ENCODE results near the gene ASB4.

ASB4 gene, protein sequence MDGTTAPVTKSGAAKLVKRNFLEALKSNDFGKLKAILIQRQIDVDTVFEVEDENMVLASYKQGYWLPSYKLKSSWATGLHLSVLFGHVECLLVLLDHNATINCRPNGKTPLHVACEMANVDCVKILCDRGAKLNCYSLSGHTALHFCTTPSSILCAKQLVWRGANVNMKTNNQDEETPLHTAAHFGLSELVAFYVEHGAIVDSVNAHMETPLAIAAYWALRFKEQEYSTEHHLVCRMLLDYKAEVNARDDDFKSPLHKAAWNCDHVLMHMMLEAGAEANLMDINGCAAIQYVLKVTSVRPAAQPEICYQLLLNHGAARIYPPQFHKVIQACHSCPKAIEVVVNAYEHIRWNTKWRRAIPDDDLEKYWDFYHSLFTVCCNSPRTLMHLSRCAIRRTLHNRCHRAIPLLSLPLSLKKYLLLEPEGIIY
- long read RNA-seq, partial matches to known transcripts = 0 of 1 reads
- long read RNA-seq, other reads (novel, unspliced or antisense) = 1 of 1 reads

DNA sequence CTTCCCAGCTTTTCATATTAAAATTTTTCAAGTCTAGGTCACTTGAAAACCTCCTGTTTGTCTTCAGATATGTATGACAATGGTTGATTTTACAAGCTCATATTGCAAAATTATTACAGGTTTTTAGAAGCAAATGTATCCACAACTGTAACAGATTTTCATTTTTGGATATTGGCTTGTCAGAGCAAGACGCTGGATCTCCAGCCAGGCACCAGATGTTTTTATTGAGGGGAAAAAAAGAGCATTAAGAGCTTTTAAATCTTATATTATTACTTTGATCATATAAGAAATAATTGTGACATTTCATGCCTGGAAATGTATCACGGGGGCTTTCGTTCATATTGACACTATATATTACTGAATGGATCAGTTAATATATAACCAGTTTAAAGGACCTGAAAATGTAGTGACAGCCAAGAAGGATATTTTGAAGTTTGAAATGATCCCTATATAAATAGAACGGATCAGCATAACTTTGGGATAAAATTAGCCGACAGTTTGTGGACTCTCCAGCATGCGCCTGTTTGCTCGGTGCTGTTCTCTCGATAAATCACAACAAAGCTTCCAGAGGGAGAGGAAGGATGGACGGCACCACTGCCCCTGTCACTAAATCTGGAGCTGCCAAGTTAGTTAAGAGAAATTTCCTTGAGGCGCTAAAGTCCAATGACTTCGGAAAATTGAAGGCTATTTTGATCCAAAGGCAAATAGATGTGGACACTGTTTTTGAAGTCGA, at the start of gene ASB4:
Gene ASB4, plus strand, starts transcription at position 553 of the 733 bp plus-strand sequence. Its CDS starts 29 bp downstream, at position 582.
- Histone ChIP-seq H3K27ac (replicated peaks) (no peak within 1 kb of the TSS), H3K27me3 (ENCODE audit: insufficient read depth, poor library complexity, severe bottlenecking) (no peaks in the 10 kb centered on the region), H3K4me3 (replicated peaks; ENCODE audit: insufficient read depth, low read length) (no peak within 1 kb of the TSS)
- TF ChIP-seq POLR2AphosphoS5 (IDR thresholded peaks at IDR 0.05; ENCODE audit: low read depth) = no peak
- TF ChIP-seq SPI1 (IDR thresholded peaks at IDR 0.05; ENCODE audit: borderline replicate concordance, low read depth) = no peak
- no peak for DNase-seq (ENCODE audit: low read depth in 1 of 2, low spot score in 1 of 2)

DNA sequence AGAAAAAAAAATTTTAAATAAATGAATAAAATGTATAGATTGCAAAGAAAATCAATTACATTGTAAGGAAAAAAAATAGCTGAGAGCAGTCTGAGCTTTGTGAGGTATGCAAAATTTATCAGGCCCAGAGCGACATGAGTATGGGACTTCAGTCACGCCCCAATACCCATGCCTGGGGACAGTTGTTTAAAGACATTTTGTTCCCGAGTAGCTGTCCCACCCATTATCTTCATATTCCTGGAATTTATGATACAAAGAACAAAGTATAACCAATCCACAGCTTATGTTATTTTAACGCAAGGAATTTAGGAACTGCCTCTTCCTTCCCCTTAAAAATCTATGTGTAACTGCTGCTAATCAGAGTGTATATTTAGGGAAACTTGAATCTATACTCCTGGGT, 49.3 kb upstream of the ASB4 start:
- TF ChIP-seq SPI1 (IDR thresholded peaks at IDR 0.05; ENCODE audit: borderline replicate concordance, low read depth) (no peak), POLR2AphosphoS5 (IDR thresholded peaks at IDR 0.05; ENCODE audit: low read depth) (no peak), GABPA (IDR thresholded peaks at IDR 0.05; ENCODE audit: low read depth) (no peak)
- TF ChIP-seq, protein P1, sequence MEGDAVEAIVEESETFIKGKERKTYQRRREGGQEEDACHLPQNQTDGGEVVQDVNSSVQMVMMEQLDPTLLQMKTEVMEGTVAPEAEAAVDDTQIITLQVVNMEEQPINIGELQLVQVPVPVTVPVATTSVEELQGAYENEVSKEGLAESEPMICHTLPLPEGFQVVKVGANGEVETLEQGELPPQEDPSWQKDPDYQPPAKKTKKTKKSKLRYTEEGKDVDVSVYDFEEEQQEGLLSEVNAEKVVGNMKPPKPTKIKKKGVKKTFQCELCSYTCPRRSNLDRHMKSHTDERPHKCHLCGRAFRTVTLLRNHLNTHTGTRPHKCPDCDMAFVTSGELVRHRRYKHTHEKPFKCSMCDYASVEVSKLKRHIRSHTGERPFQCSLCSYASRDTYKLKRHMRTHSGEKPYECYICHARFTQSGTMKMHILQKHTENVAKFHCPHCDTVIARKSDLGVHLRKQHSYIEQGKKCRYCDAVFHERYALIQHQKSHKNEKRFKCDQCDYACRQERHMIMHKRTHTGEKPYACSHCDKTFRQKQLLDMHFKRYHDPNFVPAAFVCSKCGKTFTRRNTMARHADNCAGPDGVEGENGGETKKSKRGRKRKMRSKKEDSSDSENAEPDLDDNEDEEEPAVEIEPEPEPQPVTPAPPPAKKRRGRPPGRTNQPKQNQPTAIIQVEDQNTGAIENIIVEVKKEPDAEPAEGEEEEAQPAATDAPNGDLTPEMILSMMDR (IDR thresholded peaks at IDR 0.05; ENCODE audit: insufficient read depth, low read length) = no peak
- TF ChIP-seq, protein P2, sequence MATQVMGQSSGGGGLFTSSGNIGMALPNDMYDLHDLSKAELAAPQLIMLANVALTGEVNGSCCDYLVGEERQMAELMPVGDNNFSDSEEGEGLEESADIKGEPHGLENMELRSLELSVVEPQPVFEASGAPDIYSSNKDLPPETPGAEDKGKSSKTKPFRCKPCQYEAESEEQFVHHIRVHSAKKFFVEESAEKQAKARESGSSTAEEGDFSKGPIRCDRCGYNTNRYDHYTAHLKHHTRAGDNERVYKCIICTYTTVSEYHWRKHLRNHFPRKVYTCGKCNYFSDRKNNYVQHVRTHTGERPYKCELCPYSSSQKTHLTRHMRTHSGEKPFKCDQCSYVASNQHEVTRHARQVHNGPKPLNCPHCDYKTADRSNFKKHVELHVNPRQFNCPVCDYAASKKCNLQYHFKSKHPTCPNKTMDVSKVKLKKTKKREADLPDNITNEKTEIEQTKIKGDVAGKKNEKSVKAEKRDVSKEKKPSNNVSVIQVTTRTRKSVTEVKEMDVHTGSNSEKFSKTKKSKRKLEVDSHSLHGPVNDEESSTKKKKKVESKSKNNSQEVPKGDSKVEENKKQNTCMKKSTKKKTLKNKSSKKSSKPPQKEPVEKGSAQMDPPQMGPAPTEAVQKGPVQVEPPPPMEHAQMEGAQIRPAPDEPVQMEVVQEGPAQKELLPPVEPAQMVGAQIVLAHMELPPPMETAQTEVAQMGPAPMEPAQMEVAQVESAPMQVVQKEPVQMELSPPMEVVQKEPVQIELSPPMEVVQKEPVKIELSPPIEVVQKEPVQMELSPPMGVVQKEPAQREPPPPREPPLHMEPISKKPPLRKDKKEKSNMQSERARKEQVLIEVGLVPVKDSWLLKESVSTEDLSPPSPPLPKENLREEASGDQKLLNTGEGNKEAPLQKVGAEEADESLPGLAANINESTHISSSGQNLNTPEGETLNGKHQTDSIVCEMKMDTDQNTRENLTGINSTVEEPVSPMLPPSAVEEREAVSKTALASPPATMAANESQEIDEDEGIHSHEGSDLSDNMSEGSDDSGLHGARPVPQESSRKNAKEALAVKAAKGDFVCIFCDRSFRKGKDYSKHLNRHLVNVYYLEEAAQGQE (IDR thresholded peaks at IDR 0.05; ENCODE audit: insufficient replicate concordance, low read depth) = no peak
- no peak overlapping the region for H3K4me3 ChIP-seq (replicated peaks; ENCODE audit: insufficient read depth, low read length)
- no peak overlapping the region for H3K27ac ChIP-seq (replicated peaks)
- no peaks in the 10 kb centered on the region for H3K27me3 ChIP-seq (ENCODE audit: insufficient read depth, poor library complexity, severe bottlenecking)
- DNase-seq (ENCODE audit: low read depth in 1 of 2, low spot score in 1 of 2) = no peak

DNA sequence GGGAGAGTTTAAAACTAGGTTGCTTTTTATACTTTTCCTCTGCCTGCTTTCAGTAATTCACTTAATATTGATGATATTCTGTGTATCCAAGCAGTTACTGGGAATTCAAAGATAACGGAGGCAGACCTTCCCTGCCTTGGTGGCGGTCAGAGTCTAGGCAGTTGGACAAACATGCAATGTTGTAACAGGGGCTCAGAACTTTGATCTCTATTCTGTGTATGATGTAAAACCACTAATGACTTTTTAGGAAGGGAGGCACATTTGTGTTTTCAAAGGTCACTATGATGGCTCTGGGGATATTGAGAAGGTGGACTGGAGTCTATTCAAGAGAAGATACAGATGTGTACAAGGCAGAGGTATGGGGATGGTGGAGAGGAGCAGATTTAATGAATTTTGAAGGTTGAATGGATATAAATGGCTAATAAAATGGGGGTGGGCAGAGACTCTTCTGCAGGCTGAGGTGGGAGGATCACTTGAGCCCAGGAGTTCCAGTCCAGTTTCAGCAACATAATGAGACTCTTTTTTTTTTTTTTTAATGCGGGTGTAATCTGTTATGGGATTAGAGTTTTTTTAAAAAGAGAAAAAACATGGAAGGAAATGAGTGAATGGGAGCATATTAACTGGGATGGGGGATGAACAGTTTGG, 45.2 kb upstream of the ASB4 start:
- no peak for DNase-seq (ENCODE audit: low read depth in 1 of 2, low spot score in 1 of 2)

More for the DNA sequence above, 45.2 kb upstream of the ASB4 start:
- no peak for TF ChIP-seq POLR2AphosphoS5 (IDR thresholded peaks at IDR 0.05; ENCODE audit: low read depth)
- TF ChIP-seq, protein P2 (IDR thresholded peaks at IDR 0.05; ENCODE audit: insufficient replicate concordance, low read depth) = no peak
- no peak for TF ChIP-seq SPI1 (IDR thresholded peaks at IDR 0.05; ENCODE audit: borderline replicate concordance, low read depth)
- TF ChIP-seq GABPA (IDR thresholded peaks at IDR 0.05; ENCODE audit: low read depth) = no peak
- TF ChIP-seq, protein P1 (IDR thresholded peaks at IDR 0.05; ENCODE audit: insufficient read depth, low read length) = no peak
- Histone ChIP-seq H3K27ac (replicated peaks) (no peak overlapping the region), H3K4me3 (replicated peaks; ENCODE audit: insufficient read depth, low read length) (no peak overlapping the region), H3K27me3 (ENCODE audit: insufficient read depth, poor library complexity, severe bottlenecking) (no peaks in the 10 kb centered on the region)

Measured in HL-60 (cell line).